Heart right ventricle (tissue), 16 donors: ENCODE results near the gene ADAM12. TPM values are rescaled to one million over a fixed set of nuclear protein-coding genes. Genes with fewer than 3 reads are reported as not detected.
"Not testable (repeated sequence)": the region's sequence is repeated elsewhere in the genome, so short reads cannot be mapped to it uniquely, and the experiment has no call there.

Experiments used
- ATAC-seq, 8 donors: fragments of 200-7000 bp; cut with Tn5 transposase; one replicate each; pipeline ENCODE4 v1.9.1; 2020; ENCODE audit warnings: mild to moderate bottlenecking in 8 of 8, moderate library complexity in 8 of 8, moderate number of reproducible peaks in 1 of 8
- DNase-seq, 2 donors: peaks; one replicate each; pipeline ENCODE4 v3.0.0-alpha.2; 2020
- H3K27ac ChIP-seq, 10 donors: fragments of 200-600 bp; sonication (generic) in 2 of 10; one replicate each; pipeline versions ENCODE4 v1.5.0 to v1.8.0; 2020 to 2022; ENCODE audit warnings: mild to moderate bottlenecking in 3 of 10
- H3K27me3 ChIP-seq, 7 donors: fragments of 200-600 bp; one replicate each; pipeline ENCODE4 v1.8.0; 2021 to 2022; ENCODE audit warnings: mild to moderate bottlenecking in 2 of 7
- H3K36me3 ChIP-seq, 9 donors: fragments of 200-600 bp; sonication (generic) in 1 of 9; one replicate each; pipeline versions ENCODE4 v1.5.0 to v1.8.0; 2020 to 2022; ENCODE audit warnings: mild to moderate bottlenecking in 2 of 9
- H3K4me1 ChIP-seq, 9 donors: fragments of 200-600 bp; sonication (generic) in 1 of 9; one replicate each; pipeline versions ENCODE4 v1.5.0 to v1.8.0; 2020 to 2022; ENCODE audit warnings: mild to moderate bottlenecking in 4 of 9
- H3K4me3 ChIP-seq, 10 donors: fragments of 200-600 bp; sonication (generic) in 2 of 10; one replicate each; pipeline versions ENCODE4 v1.5.0 to v1.8.0; 2020 to 2022; ENCODE audit warnings: mild to moderate bottlenecking in 7 of 10, moderate library complexity in 2 of 10
- H3K9me3 ChIP-seq, 11 donors: fragments of 200-600 bp in 10 of 11; sonication (generic) in 2 of 11; one replicate each; pipeline versions ENCODE4 v1.5.0 to v1.8.0; 2013 to 2022; ENCODE audit warnings: mild to moderate bottlenecking in 2 of 11, control low read depth in 1 of 11, moderate library complexity in 1 of 11
- CTCF ChIP-seq, 9 donors: fragments of 200-600 bp; sonication (generic) in 2 of 9; IDR thresholded peaks; one replicate each; pipeline versions ENCODE4 v1.5.0 to v1.8.0; 2021 to 2022; ENCODE audit warnings: antibody characterized with exemption in 9 of 9, mild to moderate bottlenecking in 5 of 9, moderate library complexity in 1 of 9
- WGBS, 2 donors: extraction: QIAGEN DNeasy Blood & Tissue Kit; methylation state at CpG; one replicate each; pipeline ENCODE4 v1.1.7; 2013; ENCODE audit warnings: inconsistent platforms in 1 of 2; 5-methylcytosine and 5-hydroxymethylcytosine counted together
- intact Hi-C, 10 donors: fragments of 100-400 bp; cut with DNase I; formaldehyde crosslinking; loops; one replicate each; pipeline versions ENCODE4 v1.11.1 to v1.14.2; 2022
- polyA plus RNA-seq, 2 donors: library from polyadenylated mRNA; stranded (reverse); fragments of 200-250 nt; gene quantifications; one replicate each; pipeline ENCODE4 v1.2.3, GENCODE V29; 2013
- total RNA-seq, 10 donors: library from RNA; stranded (reverse); fragmentation: NEBNext Ultra II Directional in 3 of 10; extraction: Animal tissue kit (Norgen Biotek cat#: 25700) in 3 of 10; gene quantifications; one replicate each; pipeline versions ENCODE4 v1.2.1 to v1.2.4, GENCODE V29; 2021 to 2023
- donor health status: Arrhythmogenic right ventricular cardiomyopathy.
- donor health status: ischemic (EF 13 %, LVEDD 7.1; RV severe dilation, severe dysfunction).
- donor health status: healthy with polysubstance abuse.
- donor health status: DM: no; HTN: yes; CAD: no.
- donor health status: DM: no; HTN: no; CAD: no.
- donor health status: ischemic (EF 25% LVEDD 6.9; RV normal size, moderate dysfunction).
- donor health status: ischemic (EF 25% LVEDD 5.7; RV mildly dilated, moderate dysfunction).
- donor health status: healthy.
- donor health status: DM: yes; HTN: yes; CAD: no.
- donor health status: Ischemic cardiomyopathy.
- donor health status: ischemic (EF 35%, LVEDD 5.7; RV mildly dilated, moderate dysfunction).
- donor health status: nonischemic (EF 11% LVEDD 7.7; RV severe dilation, severe dysfunction).
- donor health status: DM: yes; HTN: yes; CAD: no.
- donor health status: PGD.
- donor health status: ischemic (EF 29% LVEDD 5.4; RV normal size, mild dysfunction).
- donor health status: nonischemic (EF 23%, LVEDD 6.1; RV moderate dilation, normal function).

Gene ADAM12
- total and polyA plus RNA-seq, 12 donors = 0.07 to 6.9 (median 0.47) TPM

GRCh38 chr10:126057494-126057893, 330.8 kb downstream of the ADAM12 start:
- 87 to 91% methylated on average over 8 of the region's 8 CpGs for WGBS, 2 donors
- no peak overlapping the region for H3K4me3 ChIP-seq
- no peak for ATAC-seq

DNA sequence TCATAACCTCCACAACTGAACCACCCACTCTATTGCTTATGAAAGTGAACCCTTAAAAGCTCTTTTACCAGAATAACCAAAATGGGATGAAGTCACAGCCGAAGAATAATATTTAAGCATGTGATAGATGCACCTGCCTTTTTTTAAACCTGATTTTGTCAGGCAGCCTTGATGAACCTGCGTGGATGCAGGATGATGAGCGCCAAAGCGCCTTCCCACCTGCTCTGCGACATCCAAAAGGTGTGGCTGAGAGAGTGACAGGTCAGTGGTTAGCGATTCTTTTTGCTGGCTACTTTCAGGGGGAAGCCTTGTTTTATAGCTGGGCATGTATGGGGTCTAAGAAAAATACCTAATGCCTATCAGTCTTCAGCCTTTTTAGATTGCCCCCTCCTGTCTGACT, 334.1 kb downstream of the ADAM12 start:
- WGBS, 2 donors = 97 to 98% methylated on average over 6 of the region's 6 CpGs
- Histone ChIP-seq H3K36me3 (no peaks in the 10 kb centered on the region), H3K4me1 (peaks cover 0 to 36% (median 16%) of the 10 kb centered on the region in 9 donors), H3K27ac (no peak overlapping the region), H3K27me3 (peaks cover 0 to 14% (median 5%) of the 10 kb centered on the region in 7 donors), H3K9me3 (no peaks in the 10 kb centered on the region), H3K4me3 (no peak overlapping the region)
- no peak for TF ChIP-seq CTCF (IDR thresholded peaks at IDR 0.05)
- no peak for DNase-seq
- intact Hi-C loops = no loop called here
- ATAC-seq = no peak

More at GRCh38 chr10:126057494-126057893, 330.8 kb downstream of the ADAM12 start:
- H3K27me3 ChIP-seq = peaks cover 0 to 14% (median 5%) of the 10 kb centered on the region in 7 donors
- H3K4me1 ChIP-seq = peaks cover 0 to 33% (median 20%) of the 10 kb centered on the region in 9 donors
- H3K9me3 ChIP-seq = peaks cover 0 to 9% (median 0%) of the 10 kb centered on the region in 11 donors
- H3K36me3 ChIP-seq = no peaks in the 10 kb centered on the region
- intact Hi-C loops = no loop called here
- TF ChIP-seq CTCF (IDR thresholded peaks at IDR 0.05) = no peak
- H3K27ac ChIP-seq = no peak overlapping the region
- no peak for DNase-seq

GRCh38 chr10:126052171-126052570, 336.1 kb downstream of the ADAM12 start:
- intact Hi-C loops = no loop called here
- Histone ChIP-seq H3K36me3 (no peaks in the 10 kb centered on the region), H3K27me3 (peaks cover 0 to 3% (median 0%) of the 10 kb centered on the region in 7 donors), H3K4me3 (no peak overlapping the region), H3K4me1 (peaks cover 0 to 33% (median 18%) of the 10 kb centered on the region in 9 donors), H3K27ac (no peak overlapping the region), H3K9me3 (no peaks in the 10 kb centered on the region)
- ATAC-seq (no peak), DNase-seq (no peak)
- TF ChIP-seq CTCF (IDR thresholded peaks at IDR 0.05) = no peak
- WGBS, 2 donors = 87% methylated on average over 2 of the region's 2 CpGs

DNA sequence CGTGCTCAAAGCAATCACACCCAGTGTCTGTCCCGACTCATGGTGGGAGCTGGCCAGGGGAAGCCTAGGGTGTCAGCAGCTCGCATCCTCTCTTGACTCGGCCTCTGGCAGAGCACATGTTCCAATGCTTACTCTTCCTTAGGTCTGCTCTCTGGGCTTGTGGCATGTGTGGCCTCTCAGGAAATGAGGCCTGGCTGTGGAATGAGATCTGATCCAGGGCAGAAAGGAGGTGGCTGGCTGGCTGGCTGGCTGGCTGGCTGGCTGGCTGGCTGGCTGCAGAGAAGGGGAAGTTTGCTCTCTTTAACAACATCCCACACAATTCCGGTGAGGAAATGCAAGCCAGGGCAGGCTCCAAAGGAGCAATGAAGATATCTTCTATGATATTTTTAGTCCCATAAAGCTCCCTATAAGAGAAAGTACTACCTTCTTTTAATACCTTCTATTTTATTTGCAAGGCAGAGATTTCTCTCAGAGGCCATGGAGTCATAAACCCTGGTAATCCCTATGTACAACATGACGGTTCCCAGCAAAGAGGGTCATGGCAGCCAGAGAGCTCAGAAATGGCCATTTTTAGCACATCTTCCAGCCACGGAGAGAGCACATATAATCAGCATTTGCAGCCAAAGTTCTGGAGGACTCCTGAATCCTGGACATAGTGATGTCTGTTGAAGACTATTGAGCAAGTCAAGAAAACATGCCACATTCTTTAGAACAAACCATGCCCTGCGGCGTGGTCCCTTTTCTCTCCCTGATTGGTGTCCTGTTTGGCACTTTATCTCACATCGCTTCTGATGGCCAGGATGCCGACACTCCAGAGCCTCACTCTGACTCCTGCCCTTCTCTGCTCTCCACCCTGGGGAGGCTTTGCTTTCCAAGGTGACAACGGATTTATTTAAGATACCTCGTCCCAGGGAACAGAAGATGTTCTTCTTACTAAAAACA, 338.2 kb downstream of the ADAM12 start:
- DNase-seq = peak; percentile 37 to 47
- H3K4me3 ChIP-seq = no peak overlapping the region
- intact Hi-C loops = loop anchor here in 1 of 10 donors (1.0 kb wide), 1 partner anchor 16 kb away; no protein-coding TSS in a partner anchor
- peaks cover 0 to 3% (median 0%) of the 10 kb centered on the region in 7 donors for H3K27me3 ChIP-seq
- H3K4me1 ChIP-seq = peaks cover 0 to 33% (median 18%) of the 10 kb centered on the region in 9 donors
- no peaks in the 10 kb centered on the region for H3K9me3 ChIP-seq
- TF ChIP-seq CTCF (IDR thresholded peaks at IDR 0.05) = no peak
- peak; percentile 68 to 94 (median 88) for ATAC-seq
- peak overlapping the region in 5 of 10 donors; percentile 14 to 71 (median 44) for H3K27ac ChIP-seq
- H3K36me3 ChIP-seq = no peaks in the 10 kb centered on the region
- WGBS, 2 donors = 50 to 51% methylated on average over 13 of the region's 13 CpGs

- H3K27ac ChIP-seq, DNase-seq, ATAC-seq, H3K4me3 ChIP-seq, H3K36me3 ChIP-seq, intact Hi-C loops, H3K9me3 ChIP-seq, H3K27me3 ChIP-seq: not testable (repeated sequence)
- peaks cover 3 to 45% (median 27%) of the 10 kb centered on the region in 9 donors for H3K4me1 ChIP-seq
- WGBS, 2 donors = 83 to 94% methylated on average over 1 of the region's 1 CpG
These were observed 340.5 kb downstream of the ADAM12 start for GRCh38 chr10:126047749-126048148.
